Colonic mucosa (tissue), 4 donors: ENCODE results near the gene RGS3. TPM values are rescaled to one million over a fixed set of nuclear protein-coding genes. Genes with fewer than 3 reads are reported as not detected.
A peak's percentile ranks its signal among the peaks of the same experiment; 100 is the strongest.

Source experiments
- DNase-seq: peaks from one replicate; pipeline ENCODE4 v3.0.0-alpha.2; 2020
- H3K27ac ChIP-seq: fragments of 200-600 bp; one replicate; pipeline ENCODE4 v1.8.0; 2021
- H3K27me3 ChIP-seq: fragments of 200-600 bp; one replicate; pipeline ENCODE4 v1.8.0; 2021
- H3K36me3 ChIP-seq: fragments of 200-600 bp; one replicate; pipeline ENCODE4 v1.8.0; 2021
- H3K4me1 ChIP-seq: fragments of 200-600 bp; one replicate; pipeline ENCODE4 v1.8.0; 2021; ENCODE audit warnings: mild to moderate bottlenecking
- H3K4me3 ChIP-seq: fragments of 200-600 bp; one replicate; pipeline ENCODE4 v1.8.0; 2021
- H3K9ac ChIP-seq, 2 donors: one replicate each; pipeline ENCODE4 v1.7.0; 2013; ENCODE audit warnings: control low read depth in 2 of 2, low read depth in 2 of 2, low read length in 2 of 2
- H3K9me3 ChIP-seq: fragments of 200-600 bp; one replicate; pipeline ENCODE4 v1.8.0; 2021
- intact Hi-C: fragments of 100-400 bp; cut with DNase I; formaldehyde crosslinking; loops from one replicate; pipeline ENCODE4 v1.14.1; 2022
- total RNA-seq, 2 donors: library from RNA; stranded (reverse); fragmentation: NEBNext Ultra II Directional in 1 of 2; extraction: Animal tissue kit (Norgen Biotek cat#: 25700) in 1 of 2; gene quantifications; one replicate each; pipeline ENCODE4 v1.2.1, GENCODE V29; 2021
- TF ChIP-seq, protein P1 (sequence below): fragments of 200-600 bp; IDR thresholded peaks from one replicate; pipeline ENCODE4 v1.8.0; 2022; ENCODE audit warnings: antibody characterized with exemption, mild to moderate bottlenecking
- donor health status: healthy.
- donor health status: DM: no; HTN: no; CAD: no.
- donor health status: DM: no; HTN: no; CAD: no.

RGS3 gene
- total RNA-seq, 2 donors from 2014 or later, result 67.4 to 71.1 TPM

DNA sequence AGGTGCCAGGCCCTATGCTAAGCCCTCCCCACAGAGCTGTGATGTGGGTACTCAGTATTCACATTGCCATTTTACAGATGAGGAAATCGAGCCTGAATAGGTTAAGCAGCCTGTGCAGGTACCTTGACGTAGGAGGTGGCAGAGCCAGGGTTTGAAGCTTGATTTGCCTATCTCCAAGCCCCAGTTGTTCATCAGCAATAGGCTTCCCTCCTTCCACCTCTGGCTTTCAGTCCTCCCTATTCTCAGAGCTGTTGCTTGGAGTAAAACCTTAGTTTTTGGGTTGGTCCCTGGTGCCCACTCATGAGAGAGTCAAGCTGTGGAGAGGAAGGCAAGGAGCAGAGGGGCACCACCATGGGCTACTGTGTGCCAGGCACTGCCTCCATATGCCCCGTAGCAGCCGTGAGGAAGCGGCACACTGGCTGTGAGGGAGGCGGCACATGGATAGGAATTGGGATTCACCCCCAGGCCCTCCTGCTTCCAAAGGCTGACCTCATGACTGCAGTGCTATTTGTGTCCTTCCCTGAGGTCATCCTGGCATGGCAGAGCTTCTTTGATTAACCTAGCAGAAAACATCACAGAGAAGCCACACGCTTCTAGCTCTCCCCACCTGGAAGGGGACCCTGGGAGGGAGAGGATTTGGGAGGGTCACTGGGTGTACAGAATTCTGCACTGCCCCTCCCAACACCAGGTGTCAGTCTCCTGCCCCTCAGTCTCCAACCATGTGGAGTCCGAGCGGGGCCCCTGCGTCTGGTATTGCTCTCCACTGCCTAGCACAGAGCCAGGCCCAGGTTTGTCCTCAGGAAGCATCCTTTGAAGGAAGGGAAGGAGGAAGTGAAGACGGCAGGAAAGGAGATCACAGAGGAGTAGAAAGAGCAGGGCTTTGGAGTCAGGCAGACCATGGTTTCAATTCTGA lies 109.8 kb downstream of the RGS3 start:
- H3K4me3 ChIP-seq, result no peak overlapping the region
- DNase-seq, result no peak
- H3K27ac ChIP-seq, result no peak overlapping the region
- intact Hi-C loops, result no loop called here
- no peaks in the 10 kb centered on the region for H3K27me3 ChIP-seq
- TF ChIP-seq, protein P1, sequence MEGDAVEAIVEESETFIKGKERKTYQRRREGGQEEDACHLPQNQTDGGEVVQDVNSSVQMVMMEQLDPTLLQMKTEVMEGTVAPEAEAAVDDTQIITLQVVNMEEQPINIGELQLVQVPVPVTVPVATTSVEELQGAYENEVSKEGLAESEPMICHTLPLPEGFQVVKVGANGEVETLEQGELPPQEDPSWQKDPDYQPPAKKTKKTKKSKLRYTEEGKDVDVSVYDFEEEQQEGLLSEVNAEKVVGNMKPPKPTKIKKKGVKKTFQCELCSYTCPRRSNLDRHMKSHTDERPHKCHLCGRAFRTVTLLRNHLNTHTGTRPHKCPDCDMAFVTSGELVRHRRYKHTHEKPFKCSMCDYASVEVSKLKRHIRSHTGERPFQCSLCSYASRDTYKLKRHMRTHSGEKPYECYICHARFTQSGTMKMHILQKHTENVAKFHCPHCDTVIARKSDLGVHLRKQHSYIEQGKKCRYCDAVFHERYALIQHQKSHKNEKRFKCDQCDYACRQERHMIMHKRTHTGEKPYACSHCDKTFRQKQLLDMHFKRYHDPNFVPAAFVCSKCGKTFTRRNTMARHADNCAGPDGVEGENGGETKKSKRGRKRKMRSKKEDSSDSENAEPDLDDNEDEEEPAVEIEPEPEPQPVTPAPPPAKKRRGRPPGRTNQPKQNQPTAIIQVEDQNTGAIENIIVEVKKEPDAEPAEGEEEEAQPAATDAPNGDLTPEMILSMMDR, result no peak
- no peaks in the 10 kb centered on the region for H3K36me3 ChIP-seq
- H3K9ac ChIP-seq, result no peak overlapping the region
- H3K4me1 ChIP-seq, result no peaks in the 10 kb centered on the region
- no peaks in the 10 kb centered on the region for H3K9me3 ChIP-seq

DNA sequence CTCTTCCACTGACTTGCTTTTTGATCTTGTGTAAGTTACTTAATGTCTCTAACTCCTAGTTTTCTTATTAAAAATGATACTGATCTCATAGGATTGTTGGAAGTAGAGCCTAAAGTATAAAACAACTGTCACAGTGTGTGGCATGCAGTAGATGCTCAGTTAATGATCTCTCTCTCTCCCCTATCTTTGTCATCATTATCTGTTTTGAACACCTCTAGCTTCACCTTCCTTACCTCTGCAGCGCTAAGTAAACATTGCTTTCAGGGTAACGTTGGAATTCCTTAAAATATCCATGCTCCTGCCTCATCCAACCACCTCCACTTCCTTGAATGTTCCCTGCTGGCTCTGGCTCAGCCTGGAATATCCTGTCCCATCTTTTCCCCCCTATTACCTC lies 110.4 kb downstream of the RGS3 start:
- intact Hi-C loops, result no loop called here
- Histone ChIP-seq H3K9ac (no peak overlapping the region), H3K4me3 (no peak overlapping the region), H3K27me3 (no peaks in the 10 kb centered on the region), H3K9me3 (no peaks in the 10 kb centered on the region), H3K4me1 (peaks cover 6% of the 10 kb centered on the region), H3K36me3 (no peaks in the 10 kb centered on the region), H3K27ac (no peak overlapping the region)
- TF ChIP-seq, protein P1, result no peak
- no peak for DNase-seq

DNA sequence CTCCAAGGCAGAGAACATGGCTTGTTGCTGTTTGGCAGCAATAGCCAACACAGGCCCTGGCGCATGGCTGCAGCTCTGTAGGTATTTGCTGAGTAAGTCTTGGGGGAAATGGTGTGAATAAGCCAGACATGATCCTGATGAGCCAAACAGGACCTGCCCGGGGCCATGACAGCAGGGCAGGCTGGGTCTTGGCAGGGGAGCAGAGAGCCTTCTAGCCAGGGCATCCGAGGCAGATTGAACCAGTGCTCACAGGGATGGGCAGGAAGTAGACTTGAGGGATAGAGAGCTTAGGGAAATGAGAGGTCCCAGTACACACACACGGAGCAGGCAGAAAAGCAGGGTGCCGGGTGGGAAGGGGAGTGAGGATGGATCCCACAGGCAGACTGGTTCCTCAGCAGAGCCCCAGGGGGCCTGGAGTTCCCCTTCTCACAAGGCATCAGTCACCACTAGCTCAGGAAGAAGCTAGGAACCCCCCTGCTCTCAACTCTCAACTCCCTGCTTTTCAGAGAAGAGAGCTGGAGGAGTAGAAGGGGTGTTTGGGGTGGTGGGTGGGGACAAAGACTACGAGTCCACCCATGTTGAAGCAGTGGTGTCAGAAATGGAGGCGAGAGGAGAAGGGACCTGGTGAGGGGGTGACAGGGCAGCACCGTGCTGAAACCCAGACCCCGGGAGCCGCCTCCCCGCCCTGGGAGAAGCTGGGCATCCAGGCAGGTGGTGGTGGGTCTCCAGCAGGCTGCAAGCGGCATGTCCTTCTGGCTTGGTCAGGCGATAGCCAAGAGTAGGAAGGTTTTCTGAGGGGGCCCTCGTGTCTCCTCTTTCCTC lies 111.1 kb downstream of the RGS3 start:
- Histone ChIP-seq H3K27ac (no peak overlapping the region), H3K27me3 (no peaks in the 10 kb centered on the region), H3K4me1 (peaks cover 6% of the 10 kb centered on the region), H3K9me3 (no peaks in the 10 kb centered on the region), H3K36me3 (no peaks in the 10 kb centered on the region), H3K9ac (no peak overlapping the region), H3K4me3 (no peak overlapping the region)
- TF ChIP-seq, protein P1, result no peak
- intact Hi-C loops, result no loop called here
- DNase-seq, result no peak

DNA sequence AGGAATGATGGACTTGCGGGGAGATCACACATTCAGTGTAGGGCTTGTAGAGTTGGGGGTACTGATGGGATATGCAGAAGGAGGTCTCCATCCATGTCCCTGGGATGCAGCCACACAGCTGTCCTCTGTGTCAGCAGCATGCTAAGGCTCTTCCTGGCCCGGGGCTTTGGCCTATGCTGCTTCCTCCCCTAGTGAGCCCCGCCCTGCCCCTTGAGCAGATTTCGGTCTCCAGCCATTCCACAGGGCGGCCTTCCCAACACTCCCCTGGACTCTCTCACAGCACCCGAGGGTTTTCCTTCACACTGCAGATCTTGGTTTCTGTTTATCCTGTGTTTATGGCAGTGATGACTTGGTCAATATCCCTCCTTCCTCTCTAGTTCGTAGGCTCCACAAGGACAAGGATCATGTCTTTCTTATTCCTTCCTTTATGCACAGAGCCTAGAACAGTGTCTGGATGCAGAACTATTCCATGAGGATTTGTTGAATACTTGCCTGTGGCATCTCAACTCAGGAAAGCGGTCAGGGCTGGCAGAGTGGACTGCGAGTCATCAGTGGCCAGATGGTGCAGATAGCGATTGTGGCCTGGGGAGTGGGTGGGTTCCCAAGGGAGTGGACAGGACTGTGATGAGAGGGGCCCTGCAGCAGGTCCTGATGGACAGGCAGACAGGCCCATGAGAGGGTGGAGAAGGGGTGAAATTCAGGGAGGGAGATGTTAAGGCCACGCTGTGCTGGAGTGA lies 114.2 kb downstream of the RGS3 start:
- Histone ChIP-seq H3K4me1 (peaks cover 32% of the 10 kb centered on the region), H3K36me3 (no peaks in the 10 kb centered on the region), H3K9me3 (no peaks in the 10 kb centered on the region), H3K4me3 (no peak overlapping the region), H3K27ac (no peak overlapping the region), H3K27me3 (no peaks in the 10 kb centered on the region), H3K9ac (peak overlapping the region in 1 of 2 donors; percentile 1)
- intact Hi-C loops, result no loop called here
- TF ChIP-seq, protein P1, result no peak
- DNase-seq, result no peak

DNA sequence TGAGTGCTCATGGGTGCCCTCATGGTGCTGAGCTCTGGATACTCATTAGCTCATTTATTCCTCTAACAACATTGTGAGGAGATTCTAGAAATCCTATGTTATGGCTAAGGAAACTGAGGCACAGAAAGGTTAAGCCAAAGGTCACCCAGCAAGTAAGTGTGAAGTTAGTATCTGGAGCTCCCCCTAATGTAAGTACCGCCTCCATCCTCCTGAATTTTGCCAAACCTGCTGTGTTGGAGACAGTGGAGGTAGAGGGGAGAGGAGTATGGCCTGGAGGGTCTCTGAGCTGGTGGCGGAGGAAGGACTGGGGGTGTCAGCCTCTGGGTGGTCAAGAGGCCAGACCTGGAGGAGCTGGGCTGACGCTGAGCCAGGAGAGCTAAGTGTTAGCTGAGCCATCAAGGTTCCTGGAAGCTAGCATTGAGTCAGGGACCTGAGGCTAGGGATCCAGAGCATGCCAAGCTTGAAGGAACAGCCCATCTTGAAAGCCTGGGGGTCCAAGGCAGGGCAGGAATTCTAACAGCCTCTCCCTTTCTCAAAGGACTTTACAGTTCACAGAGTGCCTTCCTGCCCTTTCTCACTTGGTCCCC lies 114.8 kb downstream of the RGS3 start:
- TF ChIP-seq, protein P1, result no peak
- H3K4me3 ChIP-seq, result no peak overlapping the region
- no peaks in the 10 kb centered on the region for H3K36me3 ChIP-seq
- DNase-seq, result no peak
- H3K9ac ChIP-seq, result peak overlapping the region in 1 of 2 donors; percentile 1
- peaks cover 32% of the 10 kb centered on the region for H3K4me1 ChIP-seq
- intact Hi-C loops, result no loop called here
- no peaks in the 10 kb centered on the region for H3K27me3 ChIP-seq
- no peaks in the 10 kb centered on the region for H3K9me3 ChIP-seq
- peak overlapping the region; percentile 79 for H3K27ac ChIP-seq
